OCI-LY1 (cell line): ENCODE results near the gene CPEB4.

ENCODE experiments used
- H2AFZ ChIP-seq: fragments of 200-600 bp; sonication (generic), shearing (Covaris generic); 2 replicates; pipeline ENCODE4 v1.6.0; 2014; ENCODE audit warnings: antibody characterized with exemption, mild to moderate bottlenecking, low read length
- H3F3A ChIP-seq: fragments of 200-600 bp; sonication (generic), shearing (Covaris generic); 2 replicates; pipeline ENCODE4 v1.6.0; 2014; ENCODE audit warnings: mild to moderate bottlenecking, antibody characterized with exemption, low read length, moderate library complexity; ENCODE audit not compliant: insufficient read depth
- H3K27ac ChIP-seq: fragments of 200-600 bp; sonication (generic); 2 replicates; pipeline ENCODE4 v1.5.1; 2014; ENCODE audit warnings: low read length, mixed run types, mild to moderate bottlenecking, low read depth; ENCODE audit not compliant: poor library complexity, severe bottlenecking
- H3K27me3 ChIP-seq: fragments of 200-600 bp; sonication (generic); 2 replicates; pipeline ENCODE4 v1.6.0; 2014; ENCODE audit warnings: antibody characterized with exemption, mild to moderate bottlenecking, low read length, moderate library complexity; ENCODE audit not compliant: insufficient read depth
- H3K36me3 ChIP-seq: fragments of 200-600 bp; sonication (generic); 2 replicates; pipeline ENCODE4 v1.6.1; 2014; ENCODE audit warnings: mild to moderate bottlenecking, antibody characterized with exemption, low read length, moderate library complexity, mixed read lengths; ENCODE audit not compliant: insufficient read depth
- H3K4me1 ChIP-seq: fragments of 200-600 bp; sonication (generic); 2 replicates; pipeline ENCODE4 v1.5.1; 2014; ENCODE audit warnings: mild to moderate bottlenecking, low read length, moderate library complexity; ENCODE audit not compliant: insufficient read depth, severe bottlenecking
- H3K4me2 ChIP-seq: fragments of 200-600 bp; sonication (generic), shearing (Covaris generic); 2 replicates; pipeline ENCODE4 v1.6.1; 2014; ENCODE audit warnings: low read length
- H3K4me3 ChIP-seq: fragments of 200-600 bp; sonication (generic); 2 replicates; pipeline ENCODE4 v1.5.1; 2014; ENCODE audit warnings: low read length, low read depth, mild to moderate bottlenecking, mixed read lengths; ENCODE audit not compliant: poor library complexity, severe bottlenecking
- H3K79me2 ChIP-seq: fragments of 200-600 bp; shearing (Covaris generic); 2 replicates; pipeline ENCODE4 v1.6.1; 2016; ENCODE audit warnings: mixed run types, low read length, mixed read lengths; ENCODE audit not compliant: insufficient read depth
- H3K9ac ChIP-seq: fragments of 200-600 bp; sonication (generic), shearing (Covaris generic); 2 replicates; pipeline ENCODE4 v1.6.1; 2014; ENCODE audit warnings: mild to moderate bottlenecking, low read length, mixed read lengths
- H3K9me2 ChIP-seq: fragments of 200-600 bp; sonication (generic), shearing (Covaris generic); 2 replicates; pipeline ENCODE4 v1.6.1; 2014; ENCODE audit warnings: low read depth, mild to moderate bottlenecking, low read length, mixed read lengths
- H3K9me3 ChIP-seq: fragments of 200-600 bp; shearing (Covaris generic); 2 replicates; pipeline ENCODE4 v1.6.1; 2014; ENCODE audit warnings: low read length, mixed read lengths
- H4K20me1 ChIP-seq: fragments of 200-600 bp; sonication (generic), shearing (Covaris generic); 2 replicates; pipeline ENCODE4 v1.6.0; 2016; ENCODE audit warnings: mild to moderate bottlenecking, low read length; ENCODE audit not compliant: insufficient read depth
- EZH2 ChIP-seq: fragments of 200-600 bp; sonication (generic), shearing (Covaris generic); IDR thresholded peaks from 2 replicates; pipeline ENCODE4 v1.8.0; 2017; ENCODE audit warnings: borderline replicate concordance, mixed run types, mild to moderate bottlenecking, antibody characterized with exemption, low read length, moderate library complexity, mixed read lengths
- TF ChIP-seq, protein P1 (sequence below): fragments of 200-600 bp; sonication (generic), shearing (Covaris generic); IDR thresholded peaks from 2 replicates; pipeline ENCODE4 v1.5.1; 2017; ENCODE audit warnings: mild to moderate bottlenecking, antibody characterized with exemption, low read length, moderate library complexity, mixed read lengths

The CPEB4 gene

DNA sequence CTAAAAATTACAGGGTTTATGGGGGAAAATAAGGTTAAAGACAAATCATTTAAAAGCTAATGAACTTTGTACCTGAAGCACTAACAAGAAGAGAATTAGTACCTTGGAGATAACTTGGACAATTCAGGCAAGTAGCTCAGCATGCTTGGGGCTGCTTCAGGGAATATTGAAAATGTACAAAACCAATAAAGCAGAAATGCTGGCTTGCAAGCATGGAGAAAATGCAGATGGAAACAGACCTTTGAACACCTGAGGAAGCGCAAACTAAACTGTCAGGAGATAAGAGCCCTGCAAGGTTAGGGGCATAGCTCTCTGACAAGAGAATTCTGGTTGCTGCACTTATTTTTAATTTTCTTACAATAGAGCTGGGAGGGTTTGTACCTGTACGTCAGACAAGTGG is 58.2 kb downstream of the CPEB4 start:
- Histone ChIP-seq H3F3A (no peaks in the 10 kb centered on the region), H3K36me3 (peaks cover 64% of the 10 kb centered on the region), H3K4me1 (peaks cover 17% of the 10 kb centered on the region), H3K4me2 (no peak overlapping the region), H2AFZ (no peak overlapping the region), H3K27me3 (no peaks in the 10 kb centered on the region), H3K4me3 (no peak overlapping the region), H3K9me2 (no peaks in the 10 kb centered on the region), H3K79me2 (no peaks in the 10 kb centered on the region), H3K9ac (no peak overlapping the region), H3K27ac (no peak overlapping the region), H4K20me1 (no peaks in the 10 kb centered on the region), H3K9me3 (no peaks in the 10 kb centered on the region)
- no peak for TF ChIP-seq EZH2
- TF ChIP-seq, protein P1, sequence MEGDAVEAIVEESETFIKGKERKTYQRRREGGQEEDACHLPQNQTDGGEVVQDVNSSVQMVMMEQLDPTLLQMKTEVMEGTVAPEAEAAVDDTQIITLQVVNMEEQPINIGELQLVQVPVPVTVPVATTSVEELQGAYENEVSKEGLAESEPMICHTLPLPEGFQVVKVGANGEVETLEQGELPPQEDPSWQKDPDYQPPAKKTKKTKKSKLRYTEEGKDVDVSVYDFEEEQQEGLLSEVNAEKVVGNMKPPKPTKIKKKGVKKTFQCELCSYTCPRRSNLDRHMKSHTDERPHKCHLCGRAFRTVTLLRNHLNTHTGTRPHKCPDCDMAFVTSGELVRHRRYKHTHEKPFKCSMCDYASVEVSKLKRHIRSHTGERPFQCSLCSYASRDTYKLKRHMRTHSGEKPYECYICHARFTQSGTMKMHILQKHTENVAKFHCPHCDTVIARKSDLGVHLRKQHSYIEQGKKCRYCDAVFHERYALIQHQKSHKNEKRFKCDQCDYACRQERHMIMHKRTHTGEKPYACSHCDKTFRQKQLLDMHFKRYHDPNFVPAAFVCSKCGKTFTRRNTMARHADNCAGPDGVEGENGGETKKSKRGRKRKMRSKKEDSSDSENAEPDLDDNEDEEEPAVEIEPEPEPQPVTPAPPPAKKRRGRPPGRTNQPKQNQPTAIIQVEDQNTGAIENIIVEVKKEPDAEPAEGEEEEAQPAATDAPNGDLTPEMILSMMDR, result no peak

DNA sequence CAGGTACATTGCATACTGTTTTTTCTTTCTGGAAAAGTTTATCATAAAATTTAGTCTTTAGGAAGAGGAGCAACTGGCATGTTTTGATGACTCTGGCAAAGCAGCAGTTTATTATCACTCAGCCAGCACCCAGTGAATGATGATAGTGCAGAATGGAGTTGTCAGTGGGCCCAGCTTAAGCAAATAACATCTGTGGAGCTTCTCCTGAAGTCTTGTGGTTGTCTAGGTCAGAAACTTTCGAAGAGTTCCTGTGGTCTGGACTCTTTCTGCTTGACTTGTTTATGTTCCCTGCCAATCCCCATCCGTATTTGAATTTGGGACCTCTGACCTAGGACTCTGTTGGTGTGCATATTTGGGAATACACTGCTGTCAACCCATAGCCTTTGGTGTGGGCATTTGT is 62.7 kb downstream of the CPEB4 start:
- Histone ChIP-seq H4K20me1 (no peaks in the 10 kb centered on the region), H2AFZ (no peak overlapping the region), H3K4me1 (no peaks in the 10 kb centered on the region), H3K4me3 (no peak overlapping the region), H3K27me3 (no peaks in the 10 kb centered on the region), H3K9ac (no peak overlapping the region), H3K4me2 (no peak overlapping the region), H3K79me2 (no peaks in the 10 kb centered on the region), H3K36me3 (peaks cover 95% of the 10 kb centered on the region), H3K9me2 (no peaks in the 10 kb centered on the region), H3K27ac (no peak overlapping the region), H3K9me3 (no peaks in the 10 kb centered on the region), H3F3A (no peaks in the 10 kb centered on the region)
- no peak for TF ChIP-seq EZH2
- TF ChIP-seq, protein P1, result no peak

DNA sequence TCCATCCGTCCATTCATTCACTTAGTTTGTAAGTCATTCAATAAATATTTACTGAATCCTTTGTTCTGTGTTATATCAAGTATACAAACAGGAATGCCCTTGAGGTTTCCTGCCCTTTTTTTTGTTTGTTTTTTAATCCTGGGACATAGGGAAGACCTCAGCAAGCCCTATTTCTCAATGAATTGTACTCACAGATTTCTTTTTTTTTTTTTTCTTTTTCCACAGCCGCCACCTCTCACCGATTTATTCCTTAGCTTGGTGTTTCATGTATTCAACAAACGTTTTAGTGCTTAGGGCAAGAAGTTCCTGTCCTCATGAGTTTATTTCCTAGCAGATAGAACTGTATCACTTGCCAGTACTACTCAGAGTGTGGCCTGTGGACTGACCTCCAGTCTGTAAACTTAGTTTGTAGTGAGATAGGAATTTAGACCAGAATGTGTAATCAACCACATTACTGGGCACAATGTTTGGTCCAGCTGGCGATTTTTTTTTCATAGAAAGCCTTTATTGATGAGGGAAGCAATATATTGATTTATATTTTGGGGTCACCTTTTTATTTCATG is 65.5 kb downstream of the CPEB4 start:
- no peaks in the 10 kb centered on the region for H3K9me3 ChIP-seq
- no peak overlapping the region for H3K4me3 ChIP-seq
- no peaks in the 10 kb centered on the region for H3F3A ChIP-seq

More for the DNA sequence above, 65.5 kb downstream of the CPEB4 start:
- TF ChIP-seq EZH2, result no peak
- TF ChIP-seq, protein P1, result no peak
- Histone ChIP-seq H3K27me3 (no peaks in the 10 kb centered on the region), H3K36me3 (peaks cover 85% of the 10 kb centered on the region), H2AFZ (no peak overlapping the region), H3K79me2 (no peaks in the 10 kb centered on the region), H3K9ac (no peak overlapping the region), H3K27ac (no peak overlapping the region), H3K4me1 (no peaks in the 10 kb centered on the region), H3K4me2 (no peak overlapping the region), H4K20me1 (no peaks in the 10 kb centered on the region), H3K9me2 (no peaks in the 10 kb centered on the region)
